H1 (cell line): Measurements from ENCODE around the gene RNF113B. TPM values are rescaled to one million over a fixed set of nuclear protein-coding genes. Genes with fewer than 3 reads are reported as not detected.
A peak's percentile ranks its signal among the peaks of the same experiment; 100 is the strongest.

Experiments
- CTCF ChIA-PET: fragments of 300-600 bp; sonication (Branson Sonifier 250); formaldehyde crosslinking; loops from one replicate; lab custom pipeline; 2021; ENCODE audit not compliant: partially characterized antibody; lab: Charles Lee
- POLR2A ChIA-PET: fragments of 300-600 bp; sonication (Branson Sonifier 250); formaldehyde crosslinking; loops from one replicate; lab custom pipeline; 2021; ENCODE audit warnings: inconsistent platforms; ENCODE audit not compliant: partially characterized antibody; lab: Charles Lee
- DNase-seq, 2 experiments: peaks; one replicate each; pipeline versions ENCODE4 v3.0.0 to v3.0.0-alpha.2; 2010 to 2022; ENCODE audit warnings: low spot score in 2 of 2, low read depth in 1 of 2, mixed read lengths in 1 of 2
- FAIRE-seq: peaks from 2 replicates; lab custom pipeline; 2011; peaks lifted over from hg19 to GRCh38; lab: Jason Lieb, UNC
- H2AFZ ChIP-seq: 2 replicates; pipeline ENCODE4 v1.8.1; 2012; ENCODE audit warnings: low read length, inconsistent platforms
- H2AK5ac ChIP-seq: 2 replicates; pipeline ENCODE4 v1.6.1; 2013; ENCODE audit warnings: low read depth, low read length
- H2BK120ac ChIP-seq: replicated peaks from 2 replicates; pipeline ENCODE3; 2013; ENCODE audit warnings: low read depth, low read length, inconsistent platforms
- H2BK12ac ChIP-seq: 2 replicates; pipeline ENCODE4 v1.6.1; 2013; ENCODE audit warnings: low read depth, low read length
- H2BK15ac ChIP-seq: 2 replicates; pipeline ENCODE4 v1.6.1; 2013; ENCODE audit warnings: low read length
- H2BK20ac ChIP-seq: 2 replicates; pipeline ENCODE4 v1.6.1; 2013; ENCODE audit warnings: low read length
- H2BK5ac ChIP-seq: 2 replicates; pipeline ENCODE4 v1.6.1; 2013; ENCODE audit warnings: low read depth, low read length
- H3K14ac ChIP-seq: 2 replicates; pipeline ENCODE4 v1.6.1; 2013; ENCODE audit warnings: inconsistent platforms; ENCODE audit not compliant: insufficient read length
- H3K18ac ChIP-seq: 2 replicates; pipeline ENCODE4 v1.6.1; 2013; ENCODE audit warnings: low read length; ENCODE audit errors: extremely low read depth
- H3K23ac ChIP-seq: 2 replicates; pipeline ENCODE4 v1.6.1; 2013; ENCODE audit warnings: inconsistent platforms; ENCODE audit not compliant: insufficient read length
- H3K23me2 ChIP-seq: 2 replicates; pipeline ENCODE4 v1.6.1; 2013; ENCODE audit warnings: low read depth, low read length
- H3K27ac ChIP-seq: 2 replicates; pipeline ENCODE4 v1.6.1; 2011; ENCODE audit warnings: low read depth, low read length, inconsistent platforms
- H3K27me3 ChIP-seq, 4 experiments: replicated peaks in 1 of 4; 1 replicate in 1 of 4; 2 replicates in 3 of 4; pipeline versions ENCODE4 v1.6.1 to v1.8.1; 2011 to 2013; ENCODE audit warnings: low read length in 3 of 4, mild to moderate bottlenecking in 3 of 4, inconsistent platforms in 2 of 4, mixed read lengths in 2 of 4, moderate library complexity in 1 of 4; ENCODE audit not compliant: control insufficient read depth in 3 of 4, insufficient read depth in 3 of 4; ENCODE audit errors: extremely low read depth in 1 of 4
- H3K36me3 ChIP-seq, 4 experiments: 2 replicates each; pipeline versions ENCODE4 v1.6.1 to v1.8.1; 2011 to 2013; ENCODE audit warnings: mild to moderate bottlenecking in 4 of 4, low read length in 3 of 4, moderate library complexity in 2 of 4, control low read depth in 1 of 4, inconsistent platforms in 1 of 4; ENCODE audit not compliant: insufficient read depth in 4 of 4, control insufficient read depth in 2 of 4
- H3K4ac ChIP-seq: replicated peaks from 2 replicates; pipeline ENCODE3; 2013; ENCODE audit warnings: low read length, low read depth, mixed read lengths, inconsistent platforms; ENCODE audit not compliant: insufficient read length
- H3K4me1 ChIP-seq, 4 experiments: replicated peaks in 1 of 4; 1 replicate in 1 of 4; 2 replicates in 3 of 4; pipeline versions ENCODE4 v1.6.1 to v1.8.1; 2011 to 2013; ENCODE audit warnings: low read length in 3 of 4, inconsistent platforms in 2 of 4, mixed read lengths in 1 of 4; ENCODE audit not compliant: insufficient read depth in 4 of 4, control insufficient read depth in 3 of 4
- H3K4me2 ChIP-seq, 2 experiments: 2 replicates each; pipeline versions ENCODE4 v1.6.1 to v1.8.1; 2011 to 2013; ENCODE audit warnings: low read depth in 2 of 2, low read length in 2 of 2, control low read depth in 1 of 2, inconsistent platforms in 1 of 2, mild to moderate bottlenecking in 1 of 2; ENCODE audit not compliant: insufficient read depth in 1 of 2
- H3K4me3 ChIP-seq, 4 experiments: fragments of 200-600, 300-600 bp in 1 of 4; sonication (generic), shearing (Covaris generic), sonication (Bioruptor Twin) in 1 of 4; 2 replicates each; pipeline versions ENCODE4 v1.5.1 to v1.8.1; 2011 to 2016; ENCODE audit warnings: low read length in 4 of 4, low read depth in 3 of 4, control low read depth in 2 of 4, inconsistent platforms in 2 of 4, mild to moderate bottlenecking in 2 of 4, mixed read lengths in 1 of 4, moderate library complexity in 1 of 4; ENCODE audit not compliant: insufficient read depth in 2 of 4; ENCODE audit errors: extremely low read depth in 1 of 4
- H3K56ac ChIP-seq: replicated peaks from 2 replicates; pipeline ENCODE3; 2013; ENCODE audit warnings: low read depth, mild to moderate bottlenecking, mixed read lengths, low read length, inconsistent platforms; ENCODE audit not compliant: insufficient read length
- H3K79me1 ChIP-seq: 2 replicates; pipeline ENCODE4 v1.6.1; 2013; ENCODE audit warnings: low read depth, low read length, control low read depth
- H3K79me2 ChIP-seq, 2 experiments: 2 replicates each; pipeline versions ENCODE4 v1.6.1 to v1.8.1; 2012 to 2013; ENCODE audit warnings: low read length in 2 of 2, mild to moderate bottlenecking in 2 of 2, inconsistent platforms in 1 of 2; ENCODE audit not compliant: insufficient read depth in 2 of 2, control insufficient read depth in 1 of 2
- H3K9ac ChIP-seq, 4 experiments: replicated peaks in 1 of 4; 1 replicate in 1 of 4; 2 replicates in 3 of 4; pipeline versions ENCODE4 v1.6.1 to v1.8.1; 2011 to 2013; ENCODE audit warnings: low read depth in 3 of 4, low read length in 3 of 4, control low read depth in 2 of 4, mild to moderate bottlenecking in 2 of 4, moderate library complexity in 2 of 4, inconsistent platforms in 1 of 4; ENCODE audit errors: extremely low read depth in 1 of 4
- H3K9me3 ChIP-seq, 2 experiments: 2 replicates each; pipeline versions ENCODE4 v1.6.1 to v1.8.1; 2012 to 2013; ENCODE audit warnings: mild to moderate bottlenecking in 2 of 2, moderate library complexity in 2 of 2, control low read depth in 1 of 2, inconsistent platforms in 1 of 2, low read depth in 1 of 2, low read length in 1 of 2, mixed read lengths in 1 of 2; ENCODE audit not compliant: insufficient read depth in 2 of 2
- H4K20me1 ChIP-seq, 2 experiments: replicated peaks in 1 of 2; 2 replicates each; pipeline versions ENCODE3 to v1.8.1; 2011 to 2013; ENCODE audit warnings: inconsistent platforms in 2 of 2, low read length in 2 of 2, mild to moderate bottlenecking in 1 of 2; ENCODE audit not compliant: insufficient read depth in 2 of 2, control insufficient read depth in 1 of 2
- H4K5ac ChIP-seq: 2 replicates; pipeline ENCODE4 v1.6.1; 2013; ENCODE audit warnings: low read length, low read depth, mixed read lengths, inconsistent platforms; ENCODE audit not compliant: insufficient read length
- H4K8ac ChIP-seq: 2 replicates; pipeline ENCODE4 v1.8.0; 2013; ENCODE audit warnings: mild to moderate bottlenecking, moderate library complexity, low read length, inconsistent platforms; ENCODE audit not compliant: insufficient read depth; ENCODE audit errors: extremely low read depth
- H4K91ac ChIP-seq: replicated peaks from 2 replicates; pipeline ENCODE3; 2013; ENCODE audit warnings: low read length, mixed read lengths, inconsistent platforms; ENCODE audit not compliant: insufficient read length
- BACH1 ChIP-seq: IDR thresholded peaks from 2 replicates; pipeline ENCODE4 v1.6.1; 2012; ENCODE audit warnings: low read length, improper control_type of control experiment
- POLR2AphosphoS5 ChIP-seq: IDR thresholded peaks from 2 replicates; pipeline ENCODE4 v1.6.1; 2011; ENCODE audit warnings: low read depth, low read length
- SP2 ChIP-seq: IDR thresholded peaks from 2 replicates; pipeline ENCODE4 v1.6.1; 2012; ENCODE audit warnings: mild to moderate bottlenecking, low read length, inconsistent platforms
- SRF ChIP-seq: IDR thresholded peaks from 2 replicates; pipeline ENCODE4 v1.6.1; 2011; ENCODE audit warnings: mild to moderate bottlenecking, low read depth, low read length, moderate library complexity
- TCF12 ChIP-seq: IDR thresholded peaks from 2 replicates; pipeline ENCODE4 v1.6.1; 2011; ENCODE audit warnings: low read depth, mild to moderate bottlenecking, low read length
- WGBS, 2 experiments: shearing (Covaris generic) in 1 of 2; methylation state at CpG; one replicate each; pipeline versions ENCODE4 v1.1.6 to v1.1.7; 2013 to 2015; ENCODE audit warnings: low lambda C conversion rate in 2 of 2, mixed read lengths in 2 of 2, inconsistent platforms in 1 of 2, low coverage in 1 of 2, missing lambda C conversion rate in 1 of 2; ENCODE audit not compliant: insufficient replicate concordance in 2 of 2, insufficient coverage in 1 of 2, insufficient read length in 1 of 2; ENCODE audit errors: extremely low coverage in 1 of 2, missing lambda C conversion rate in 1 of 2; 5-methylcytosine and 5-hydroxymethylcytosine counted together
- polyA plus RNA-seq, 7 experiments: library from polyadenylated mRNA; depleted of rRNA in 3 of 7; stranded (reverse) in 5 of 7; unstranded in 2 of 7; fragments of >200 nt in 5 of 7; fragments of 200-250 nt in 2 of 7; gene quantifications; 1 replicate in 5 of 7; 2 replicates in 1 of 7; 4 replicates in 1 of 7; pipeline versions ENCODE4 v1.2.1 to v1.2.3, GENCODE V29; 2011 to 2013; ENCODE audit warnings: missing spikeins in 2 of 7, mixed read lengths in 2 of 7
- total RNA-seq: library from RNA; stranded (reverse); fragmentation: NEBNext Ultra II Directional; extraction: Animal tissue kit (Norgen Biotek cat#: 25700); gene quantifications from 2 replicates; pipeline ENCODE4 v1.2.1, GENCODE V29; 2021
- TF ChIP-seq, protein P1 (sequence below): IDR thresholded peaks from 2 replicates; pipeline ENCODE4 v1.6.1; 2012; ENCODE audit warnings: inconsistent platforms

Gene RNF113B
- total and polyA plus RNA-seq, 2 of the 8 experiments (the other 6 are each of a cell fraction or from before 2014, with no cell fraction given): not detected

DNA sequence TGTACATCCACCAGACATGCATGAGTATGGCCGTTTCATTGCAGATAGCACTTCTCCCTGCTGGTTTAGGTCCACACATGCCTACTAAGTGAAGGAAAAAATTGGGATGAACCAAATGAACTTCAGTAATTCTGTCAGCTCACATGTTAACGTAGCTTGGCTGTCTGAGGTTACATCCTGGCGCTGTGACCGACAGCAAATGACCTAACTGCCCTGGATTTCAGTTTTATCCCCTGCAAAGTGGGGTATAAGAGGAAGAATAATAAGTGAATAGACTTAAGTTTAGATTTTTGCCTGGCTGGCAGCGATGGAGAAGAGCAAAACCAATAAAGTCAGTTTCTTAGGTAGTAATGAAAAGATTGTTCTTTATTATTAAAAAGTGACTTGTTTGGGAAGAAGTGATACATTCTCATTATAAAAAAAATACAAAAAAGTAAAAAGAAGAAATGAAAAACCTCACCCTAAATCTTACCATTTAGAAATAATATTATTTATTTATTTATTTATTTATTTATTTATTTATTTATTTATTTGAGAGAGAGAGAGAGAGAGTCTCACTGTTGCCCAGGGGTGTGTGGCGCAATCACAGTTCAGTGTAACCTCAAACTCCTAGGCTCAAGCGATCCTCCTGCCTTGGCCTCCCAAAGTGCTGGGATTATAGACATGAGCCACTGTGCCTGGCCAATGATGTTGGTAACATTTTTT is 4.2 kb upstream of the RNF113B start:
- H4K20me1 ChIP-seq: peaks cover 0 to 3% of the 10 kb centered on the region in 2 experiments
- no peak overlapping the region for H3K56ac ChIP-seq
- H3K9ac ChIP-seq: no peak overlapping the region
- H3K79me1 ChIP-seq: peaks cover 6% of the 10 kb centered on the region; the same call in 1 of the 2 replicates
- WGBS, 2 experiments: 94% methylated on average over 7 of the region's 7 CpGs; no CpG with 5 or more reads in 1 of the 2 experiments
- FAIRE-seq: no peak
- no peak overlapping the region for H3K14ac ChIP-seq
- H3K79me2 ChIP-seq: peaks cover 0 to 60% of the 10 kb centered on the region in 2 experiments; a peak in 2 of 4 replicates
- no peak for DNase-seq
- no peak overlapping the region for H3K18ac ChIP-seq
- no peak overlapping the region for H4K8ac ChIP-seq
- H4K5ac ChIP-seq: no peak overlapping the region
- no peak overlapping the region for H3K23ac ChIP-seq
- no peak overlapping the region for H2BK20ac ChIP-seq
- no peak overlapping the region for H3K4ac ChIP-seq
- H3K9me3 ChIP-seq: no peaks in the 10 kb centered on the region
- H3K4me3 ChIP-seq: no peak overlapping the region
- H3K23me2 ChIP-seq: no peaks in the 10 kb centered on the region
- no peak overlapping the region for H2BK12ac ChIP-seq
- H4K91ac ChIP-seq: no peak overlapping the region
- no peak overlapping the region for H2AK5ac ChIP-seq
- peaks cover 0 to 4% (median 0%) of the 10 kb centered on the region in 4 experiments; a peak in 2 of 7 replicates for H3K4me1 ChIP-seq
- H3K36me3 ChIP-seq: peaks cover 0 to 3% (median 1%) of the 10 kb centered on the region in 4 experiments; a peak in 2 of 8 replicates
- H3K27ac ChIP-seq: no peak overlapping the region
- H2BK5ac ChIP-seq: no peak overlapping the region
- H2BK120ac ChIP-seq: no peak overlapping the region
- H2AFZ ChIP-seq: no peak overlapping the region
- peak overlapping the region; percentile 3; the same call in 1 of the 2 replicates for H2BK15ac ChIP-seq
- ChIA-PET POLR2A (no interaction called here), CTCF (no interaction called here)
- no peak overlapping the region for H3K4me2 ChIP-seq
- H3K27me3 ChIP-seq: no peaks in the 10 kb centered on the region
- TF ChIP-seq SRF (no peak), BACH1 (no peak), POLR2AphosphoS5 (no peak), TCF12 (no peak), SP2 (no peak)
- TF ChIP-seq, protein P1, sequence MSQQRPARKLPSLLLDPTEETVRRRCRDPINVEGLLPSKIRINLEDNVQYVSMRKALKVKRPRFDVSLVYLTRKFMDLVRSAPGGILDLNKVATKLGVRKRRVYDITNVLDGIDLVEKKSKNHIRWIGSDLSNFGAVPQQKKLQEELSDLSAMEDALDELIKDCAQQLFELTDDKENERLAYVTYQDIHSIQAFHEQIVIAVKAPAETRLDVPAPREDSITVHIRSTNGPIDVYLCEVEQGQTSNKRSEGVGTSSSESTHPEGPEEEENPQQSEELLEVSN: no peak
